ENCODE data around the gene PUS1.

Gene PUS1

DNA sequence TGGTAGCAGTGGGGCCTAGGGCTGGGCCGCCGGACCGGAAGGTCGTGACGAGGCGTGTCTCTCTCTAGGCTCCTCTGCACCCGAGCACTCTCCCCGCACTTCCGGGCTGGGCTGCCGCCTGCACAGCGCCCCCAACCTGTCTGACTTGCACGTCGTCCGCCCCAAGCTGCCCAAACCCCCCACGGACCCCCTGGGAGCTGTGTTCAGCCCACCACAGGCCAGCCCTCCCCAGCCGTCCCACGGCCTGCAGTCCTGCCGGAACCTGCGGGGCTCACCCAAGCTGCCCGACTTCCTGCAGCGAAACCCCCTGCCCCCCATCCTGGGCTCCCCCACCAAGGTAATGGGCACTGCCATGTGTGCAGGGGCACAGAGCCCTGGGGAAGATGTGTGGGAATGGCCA, 13.3 kb upstream of the PUS1 start:
- DNase-seq (ENCODE audit: low read depth in 1 of 2, low spot score in 1 of 2) = no peak

DNA sequence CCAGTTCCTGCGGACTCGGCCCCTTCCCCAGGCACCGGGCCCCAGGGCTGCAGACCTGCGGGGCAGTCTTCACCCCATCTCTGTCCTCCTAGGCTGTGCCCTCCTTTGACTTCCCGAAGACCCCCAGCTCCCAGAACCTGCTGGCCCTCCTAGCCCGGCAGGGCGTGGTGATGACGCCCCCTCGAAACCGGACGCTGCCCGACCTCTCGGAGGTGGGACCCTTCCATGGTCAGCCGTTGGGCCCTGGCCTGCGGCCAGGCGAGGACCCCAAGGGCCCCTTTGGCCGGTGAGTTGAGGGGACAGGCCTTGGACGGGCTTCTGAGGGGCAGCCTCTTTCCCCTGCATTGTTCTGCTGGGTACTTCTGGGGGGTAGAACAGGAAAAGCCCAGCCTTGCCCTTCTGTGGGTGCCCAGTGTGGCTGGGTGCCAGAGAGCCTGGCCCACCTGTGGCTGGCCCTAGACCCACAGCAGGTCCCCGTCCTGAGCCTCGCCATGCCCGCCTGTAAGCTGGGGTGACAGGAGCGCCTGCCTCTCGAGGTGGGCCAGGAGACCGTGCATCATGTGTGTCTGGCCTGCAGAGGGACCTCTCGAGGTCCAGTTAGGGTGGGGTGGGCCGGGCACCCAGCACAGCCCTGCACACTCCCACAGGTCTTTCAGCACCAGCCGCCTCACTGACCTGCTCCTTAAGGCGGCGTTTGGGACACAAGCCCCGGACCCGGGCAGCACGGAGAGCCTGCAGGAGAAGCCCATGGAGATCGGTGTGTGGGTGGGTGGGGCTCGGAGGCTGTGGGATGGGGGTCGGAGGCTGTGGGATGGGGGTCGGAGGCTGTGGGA, 12.6 kb upstream of the PUS1 start:
- no peak for DNase-seq (ENCODE audit: low read depth in 1 of 2, low spot score in 1 of 2)

DNA sequence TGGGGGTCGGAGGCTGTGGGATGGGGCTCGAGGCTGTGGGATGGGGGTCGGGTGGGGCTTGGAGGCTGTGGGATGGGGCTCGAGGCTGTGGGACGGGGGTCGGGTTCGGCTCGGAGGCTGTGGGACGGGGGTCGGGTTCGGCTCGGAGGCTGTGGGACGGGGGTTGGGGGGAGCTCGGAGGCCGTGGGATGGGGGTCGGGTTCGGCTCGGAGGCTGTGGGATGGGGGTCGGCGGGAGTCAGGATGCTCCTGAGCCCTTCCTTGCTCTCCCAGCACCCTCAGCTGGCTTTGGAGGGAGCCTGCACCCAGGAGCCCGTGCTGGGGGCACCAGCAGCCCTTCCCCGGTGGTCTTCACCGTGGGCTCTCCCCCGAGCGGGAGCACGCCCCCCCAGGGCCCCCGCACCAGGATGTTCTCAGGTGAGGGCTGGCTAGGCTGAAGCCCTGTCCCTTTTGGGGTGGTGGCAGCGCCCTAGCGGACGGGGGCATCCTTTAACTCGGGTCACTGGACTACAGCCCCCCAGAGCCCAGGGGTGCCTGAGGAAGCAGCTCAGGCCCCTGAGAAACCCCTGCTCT, 11.9 kb upstream of the PUS1 start:
- DNase-seq (ENCODE audit: low read depth in 1 of 2, low spot score in 1 of 2) = no peak

GRCh38 chr12:131917711-131918306, 11.3 kb upstream of the PUS1 start:
- DNase-seq (ENCODE audit: low read depth in 1 of 2, low spot score in 1 of 2) = no peak

DNA sequence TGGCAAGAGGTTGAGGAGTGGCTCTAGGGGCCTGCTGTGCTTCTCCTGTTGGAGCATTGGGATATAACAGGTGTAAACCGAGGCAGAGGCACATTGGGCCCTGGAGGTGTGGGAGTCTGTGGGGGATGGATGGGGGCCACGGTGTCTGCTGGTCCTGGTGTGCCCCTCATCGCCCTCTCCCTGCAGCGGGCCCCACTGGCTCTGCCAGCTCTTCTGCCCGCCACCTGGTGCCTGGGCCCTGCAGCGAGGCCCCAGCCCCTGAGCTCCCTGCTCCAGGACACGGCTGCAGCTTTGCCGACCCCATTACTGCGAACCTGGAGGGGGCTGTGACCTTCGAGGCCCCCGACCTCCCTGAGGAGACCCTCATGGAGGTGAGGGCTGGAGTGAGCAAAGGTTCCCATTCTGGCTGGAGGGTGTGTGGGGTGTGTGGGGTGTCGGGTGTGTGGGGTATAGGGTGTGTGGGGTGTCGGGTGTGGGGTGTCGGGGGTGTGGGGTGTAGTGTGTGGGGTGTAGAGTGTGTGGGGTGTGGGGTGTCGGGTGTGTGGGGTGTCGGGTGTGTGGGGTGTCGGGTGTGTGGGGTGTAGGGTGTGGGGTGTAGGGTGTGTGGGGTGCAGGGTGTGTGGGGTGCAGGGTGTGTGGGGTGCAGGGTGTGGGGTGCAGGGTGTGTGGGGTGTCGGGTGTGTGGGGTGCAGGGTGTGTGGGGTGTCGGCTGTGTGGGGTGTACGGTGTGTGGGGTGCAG, 10.6 kb upstream of the PUS1 start:
- DNase-seq (ENCODE audit: low read depth in 1 of 2, low spot score in 1 of 2) = no peak

GRCh38 chr12:131919051-131919347, 10.1 kb upstream of the PUS1 start:
- no peak for DNase-seq (ENCODE audit: low read depth in 1 of 2, low spot score in 1 of 2)

GRCh38 chr12:131919366-131920156, 9.5 kb upstream of the PUS1 start:
- no peak for DNase-seq (ENCODE audit: low read depth in 1 of 2, low spot score in 1 of 2)

DNA sequence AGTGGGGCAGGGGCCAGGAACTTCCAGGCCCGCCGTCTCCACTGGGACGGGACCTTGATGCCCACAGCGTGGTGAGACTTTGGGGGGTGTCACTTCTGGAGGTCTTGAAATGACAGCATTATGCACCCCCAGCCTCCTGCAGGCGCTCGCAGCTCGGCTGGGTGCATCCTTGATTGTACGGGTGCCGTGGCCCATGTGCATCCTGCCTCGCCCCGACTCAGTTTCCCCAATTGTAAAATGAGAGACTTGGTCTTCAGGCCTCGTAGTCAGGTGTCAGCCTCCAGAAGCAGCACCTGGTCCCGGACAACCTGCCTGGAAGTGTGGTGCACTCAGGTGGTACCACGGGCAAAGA, 8.9 kb upstream of the PUS1 start:
- no peak for DNase-seq (ENCODE audit: low read depth in 1 of 2, low spot score in 1 of 2)

DNA sequence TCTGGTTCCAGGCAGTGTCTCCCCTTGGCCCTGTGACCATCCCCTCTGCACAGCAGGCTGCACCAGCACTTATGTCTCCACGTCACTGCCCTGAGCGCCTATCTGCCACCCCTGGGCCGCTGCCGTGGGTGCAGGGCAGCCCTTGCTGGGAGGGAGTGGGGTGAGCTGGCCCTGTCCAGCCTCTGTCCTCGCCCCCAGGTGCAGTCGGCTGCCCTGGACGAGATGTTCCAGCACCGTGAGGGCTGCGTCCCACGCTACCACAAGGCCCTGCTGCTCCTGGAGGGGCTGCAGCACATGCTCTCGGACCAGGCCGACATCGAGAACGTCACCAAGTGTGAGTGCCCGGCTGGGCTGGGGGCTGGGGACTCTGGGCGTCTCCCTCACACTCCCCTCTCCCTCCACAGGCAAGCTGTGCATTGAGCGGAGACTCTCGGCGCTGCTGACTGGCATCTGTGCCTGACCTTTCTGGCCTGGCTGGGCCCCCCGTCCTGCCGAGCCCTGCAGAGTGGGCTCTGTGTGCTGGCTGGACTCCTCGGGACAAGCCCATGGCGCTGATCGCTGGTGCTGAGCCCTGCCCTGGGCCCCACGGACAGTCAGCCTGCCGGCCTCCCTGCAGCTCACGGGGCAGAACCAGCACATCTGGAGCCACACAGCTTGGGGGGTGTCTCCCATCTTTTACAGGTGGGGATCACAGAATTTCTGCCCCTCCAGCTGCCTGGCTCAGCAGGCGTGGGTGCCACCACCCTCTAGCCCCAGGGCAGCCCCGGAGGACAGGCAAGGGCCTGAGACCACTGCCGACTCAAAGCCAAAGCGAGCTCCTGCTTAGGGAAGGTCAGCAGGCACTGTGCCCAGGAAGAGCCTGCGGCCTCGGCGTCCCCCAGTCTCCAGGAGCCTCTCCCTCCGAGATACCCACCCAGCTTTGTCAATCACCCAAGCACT, 7.9 kb upstream of the PUS1 start:
- DNase-seq (ENCODE audit: low read depth in 1 of 2, low spot score in 1 of 2) = no peak

DNA sequence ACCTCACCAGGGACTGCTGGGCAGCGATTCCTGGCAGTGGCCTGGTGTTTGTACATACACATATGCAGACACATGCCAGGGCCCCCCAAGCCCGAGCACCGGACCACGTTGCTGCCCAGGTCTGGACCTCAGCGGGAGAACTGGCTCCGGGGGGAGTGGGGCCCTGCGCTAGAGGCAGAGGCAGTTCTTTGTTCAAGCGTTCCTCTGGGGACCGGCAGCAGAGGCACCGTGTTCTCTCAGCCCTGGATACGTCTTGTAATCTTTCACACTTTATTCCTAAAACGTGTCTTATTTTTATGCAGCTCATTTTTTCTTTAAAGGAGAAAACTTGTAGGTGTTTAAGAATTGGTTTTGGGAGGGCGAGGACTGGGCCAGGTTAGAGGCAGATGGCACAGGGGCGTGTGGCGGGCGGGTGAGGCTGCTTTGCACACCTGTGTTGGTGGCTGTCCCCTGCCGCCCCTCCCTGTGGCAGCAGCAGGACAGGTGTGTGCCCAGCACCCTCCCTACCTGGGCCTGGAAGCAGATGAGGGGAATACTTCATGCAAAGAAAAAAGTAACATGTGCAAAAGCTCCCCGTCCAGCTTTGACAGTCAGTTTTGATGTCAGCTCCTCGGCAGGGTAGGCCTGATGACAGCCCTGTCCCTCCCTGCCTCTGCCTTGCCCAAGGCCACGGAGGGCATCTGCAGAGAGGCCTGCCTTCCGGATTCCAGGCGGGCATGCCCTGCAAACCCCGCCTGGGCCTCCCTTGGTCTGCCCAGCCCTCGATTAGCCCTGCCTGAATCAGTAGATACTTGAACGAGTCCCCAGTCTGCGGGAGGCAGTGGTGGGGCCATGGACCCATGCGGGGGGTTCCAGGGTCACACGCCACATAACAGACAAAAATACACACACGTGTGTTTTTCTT, 7.0 kb upstream of the PUS1 start:
- DNase-seq (ENCODE audit: low read depth in 1 of 2, low spot score in 1 of 2) = no peak

DNA sequence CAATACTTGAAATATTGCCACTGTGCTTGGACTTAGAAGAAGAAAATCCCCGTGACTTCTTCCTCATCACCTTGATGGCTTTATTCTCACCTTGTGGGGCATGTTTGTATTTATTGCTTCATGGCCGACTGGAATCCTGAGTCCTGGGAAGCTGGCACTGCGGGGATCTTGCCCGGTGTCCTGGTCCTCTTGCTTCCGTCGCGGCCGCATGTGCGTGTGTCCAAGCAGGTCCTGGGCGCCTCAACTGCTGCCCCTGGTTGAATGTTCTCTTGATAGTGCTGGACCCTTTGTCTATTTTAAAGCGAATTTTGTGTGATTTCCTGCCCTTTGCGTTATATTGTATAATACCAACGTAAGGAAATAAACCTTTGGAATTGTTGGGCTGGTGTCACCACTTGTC, 6.3 kb upstream of the PUS1 start:
- no peak for DNase-seq (ENCODE audit: low read depth in 1 of 2, low spot score in 1 of 2)

GRCh38 chr12:131923260-131923659, 5.8 kb upstream of the PUS1 start:
- no peak for DNase-seq (ENCODE audit: low read depth in 1 of 2, low spot score in 1 of 2)

DNA sequence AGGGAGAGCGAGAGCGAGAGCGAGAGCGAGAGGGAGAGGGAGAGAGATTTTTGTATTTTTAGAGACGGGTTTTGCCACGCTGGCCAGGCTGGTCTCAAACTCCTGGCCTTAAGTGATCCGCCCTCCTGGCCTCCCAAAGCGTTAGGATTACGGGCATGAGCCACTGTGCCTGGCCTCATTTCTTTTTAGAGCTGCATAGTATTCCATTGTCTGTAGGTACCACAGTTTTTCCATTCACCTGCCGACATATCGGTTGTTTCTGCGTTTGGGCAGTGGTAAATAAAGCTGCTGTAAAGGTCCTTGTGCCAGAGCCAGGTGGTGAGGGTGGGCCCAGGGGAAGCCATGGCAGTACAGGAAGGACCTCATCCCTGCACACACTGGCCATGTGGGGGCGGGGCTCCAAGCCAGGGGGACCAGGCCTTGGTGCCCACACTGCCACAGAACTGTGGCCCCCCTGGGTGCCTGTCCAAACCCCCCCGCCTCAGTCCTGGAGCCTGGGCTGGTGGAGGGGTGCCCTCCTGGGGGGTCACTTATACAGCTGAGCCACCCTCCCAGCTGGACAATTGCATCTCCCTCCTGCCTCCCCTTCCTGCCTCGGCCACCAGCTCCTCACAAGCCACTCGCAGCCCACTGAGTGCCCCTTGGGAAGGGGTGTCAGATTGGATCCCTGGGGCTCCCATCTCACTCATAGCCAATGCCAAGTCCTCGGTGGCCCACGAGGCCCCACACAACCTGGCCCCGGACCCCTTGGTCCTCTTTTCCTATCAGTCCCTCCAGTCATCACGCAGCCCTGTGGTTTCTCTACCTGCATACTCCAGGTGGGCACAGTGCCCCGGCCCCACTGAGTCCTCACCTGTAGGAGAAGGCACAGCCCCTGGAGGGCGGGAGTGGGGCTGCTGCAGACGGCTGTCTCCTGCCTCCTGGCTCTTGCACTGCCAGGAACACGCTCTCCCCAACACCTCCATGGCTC, 1.7 kb upstream of the PUS1 start:
- DNase-seq (ENCODE audit: low read depth in 1 of 2, low spot score in 1 of 2) = no peak

DNA sequence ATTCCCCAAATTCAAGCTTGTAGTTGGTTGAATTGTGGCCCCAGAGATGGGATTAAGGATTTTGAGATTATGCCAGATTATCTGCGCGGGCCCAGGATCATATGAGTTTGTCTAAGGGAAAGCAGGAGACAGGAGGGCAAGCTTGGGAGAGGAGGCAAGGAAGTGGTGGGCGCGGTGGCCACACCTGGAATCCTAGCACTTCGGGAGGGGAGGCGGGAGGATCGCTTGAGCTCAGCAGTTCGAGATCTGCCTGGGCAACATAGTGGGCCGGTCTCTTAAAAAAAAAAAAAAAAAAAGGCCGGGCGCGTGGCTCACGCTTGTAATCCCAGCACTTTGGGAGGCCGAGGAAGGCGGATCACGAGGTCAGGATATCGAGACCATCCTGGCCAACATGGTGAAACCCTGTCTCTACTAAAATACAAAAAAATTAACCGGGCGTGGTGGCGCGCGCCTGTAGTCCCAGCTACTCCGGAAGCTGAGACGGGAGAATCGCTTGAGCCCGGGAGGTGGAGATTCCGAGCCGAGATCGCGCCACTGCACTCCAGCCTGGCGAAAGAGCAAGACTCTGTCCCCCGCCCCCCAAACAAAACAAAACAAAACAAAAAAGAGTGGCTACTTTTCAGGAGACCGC, 881 bp upstream of the PUS1 start:
- no peak for DNase-seq (ENCODE audit: low read depth in 1 of 2, low spot score in 1 of 2)

DNA sequence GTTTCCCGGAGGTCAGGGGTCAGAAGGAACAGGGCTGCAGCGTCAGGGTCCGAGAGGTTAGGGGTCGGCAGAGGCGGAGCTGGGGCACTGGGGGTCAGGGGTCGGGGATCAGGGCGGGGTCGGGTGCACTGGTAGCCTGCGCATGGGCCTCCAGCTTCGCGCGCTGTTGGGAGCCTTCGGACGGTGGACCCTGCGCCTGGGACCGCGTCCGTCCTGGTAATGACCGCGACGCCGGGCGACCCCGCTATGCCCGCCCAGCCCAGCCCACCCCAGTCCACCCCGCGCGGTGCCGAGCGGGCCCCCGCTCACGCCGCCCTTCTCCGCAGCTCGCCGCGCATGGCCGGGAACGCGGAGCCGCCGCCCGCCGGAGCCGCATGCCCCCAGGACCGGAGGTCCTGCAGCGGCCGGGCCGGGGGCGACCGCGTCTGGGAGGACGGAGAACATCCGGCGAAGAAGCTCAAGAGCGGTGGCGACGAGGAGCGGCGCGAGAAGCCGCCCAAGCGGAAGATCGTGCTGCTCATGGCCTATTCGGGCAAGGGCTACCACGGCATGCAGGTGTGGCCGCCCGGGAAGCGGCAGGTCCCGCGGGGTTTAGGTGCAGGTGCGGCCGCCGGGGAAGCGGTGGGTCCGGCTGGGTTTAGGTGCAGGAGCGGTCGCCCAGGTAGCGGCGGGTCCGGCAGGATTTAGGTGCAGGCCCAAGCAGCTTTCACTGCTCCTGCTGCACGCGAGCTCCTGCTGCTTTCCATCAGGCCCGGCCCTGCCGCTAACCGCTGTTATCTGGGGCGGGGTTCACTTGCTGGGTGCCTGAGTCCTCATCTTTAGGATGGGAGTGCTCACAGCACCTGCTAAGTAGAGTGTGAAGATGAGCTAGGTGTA, 743 bp downstream of the PUS1 start:
- no peak for DNase-seq (ENCODE audit: low read depth in 1 of 2, low spot score in 1 of 2)

GRCh38 chr12:131930510-131930909, 1.4 kb downstream of the PUS1 start:
- DNase-seq (ENCODE audit: low read depth in 1 of 2, low spot score in 1 of 2) = no peak

- DNase-seq (ENCODE audit: low read depth in 1 of 2, low spot score in 1 of 2) = no peak
Measured at GRCh38 chr12:131933387-131933786, 4.3 kb downstream of the PUS1 start.
